Caco-2 (cell line): ENCODE measurements around the gene PLK5. TPM values are rescaled to one million over a fixed set of nuclear protein-coding genes. Genes with fewer than 3 reads are reported as not detected.

Source experiments
- BruUV-seq: library from RNA; stranded (reverse); fragments of 400-500 nt; replicated peaks from 2 replicates; lab custom pipeline; 2021; lab: Mats Ljungman, UMichigan
- CTCF ChIA-PET: fragments of 300-600 bp; sonication (Branson Sonifier 250); formaldehyde crosslinking; loops from one replicate; lab custom pipeline; 2022; ENCODE audit warnings: antibody characterized with exemption; lab: Charles Lee
- POLR2A ChIA-PET: fragments of 300-600 bp; sonication (Branson Sonifier 250); formaldehyde crosslinking; loops from one replicate; lab custom pipeline; 2022; ENCODE audit warnings: antibody characterized with exemption; lab: Charles Lee
- DNase-seq, 2 experiments: peaks; one replicate each; pipeline versions ENCODE4 v3.0.0 to v3.0.0-alpha.2; 2020 to 2022
- H3K27me3 ChIP-seq: replicated peaks from 2 replicates; pipeline ENCODE4 v1.6.0; 2011; ENCODE audit warnings: low read length; ENCODE audit not compliant: control insufficient read depth, insufficient read depth
- H3K36me3 ChIP-seq: 2 replicates; pipeline ENCODE4 v1.5.1; 2011; ENCODE audit warnings: low read length; ENCODE audit not compliant: control insufficient read depth, insufficient read depth
- H3K4me1 ChIP-seq: fragments of 250-450 bp; sonication (Bioruptor Pico); 2 replicates; pipeline ENCODE4 v1.5.1; 2020; ENCODE audit warnings: mild to moderate bottlenecking
- H3K4me3 ChIP-seq: 2 replicates; pipeline ENCODE4 v1.5.1; 2011; ENCODE audit warnings: low read depth, mild to moderate bottlenecking, control low read depth, low read length
- H3K9me3 ChIP-seq: fragments of 250-450 bp; sonication (Bioruptor Pico); 2 replicates; pipeline ENCODE4 v1.5.1; 2020; ENCODE audit warnings: mild to moderate bottlenecking, moderate library complexity
- H3K27ac Mint-ChIP-seq: one replicate; pipeline ENCODE4 v1.8.0; 2022; ENCODE audit warnings: mixed read lengths; ENCODE audit not compliant: unreplicated experiment
- H3K27me3 Mint-ChIP-seq: one replicate; pipeline ENCODE4 v1.8.0; 2022; ENCODE audit warnings: mixed read lengths; ENCODE audit not compliant: insufficient read depth, unreplicated experiment
- H3K36me3 Mint-ChIP-seq: one replicate; pipeline ENCODE4 v1.8.0; 2022; ENCODE audit warnings: mild to moderate bottlenecking, mixed read lengths; ENCODE audit not compliant: insufficient read depth, unreplicated experiment
- H3K4me1 Mint-ChIP-seq: one replicate; pipeline ENCODE4 v1.8.0; 2022; ENCODE audit warnings: low read depth, mixed read lengths; ENCODE audit not compliant: unreplicated experiment
- H3K4me3 Mint-ChIP-seq: one replicate; pipeline ENCODE4 v1.8.0; 2022; ENCODE audit warnings: mild to moderate bottlenecking, moderate library complexity, mixed read lengths; ENCODE audit not compliant: unreplicated experiment
- H3K9me3 Mint-ChIP-seq: one replicate; pipeline ENCODE4 v1.8.0; 2022; ENCODE audit warnings: mixed read lengths; ENCODE audit not compliant: unreplicated experiment
- intact Hi-C: fragments of 100-400 bp; cut with micrococcal nuclease; formaldehyde crosslinking; loops from one replicate; pipeline ENCODE4 v1.10.0; 2022; ENCODE audit not compliant: unreplicated experiment
- total RNA-seq: library from RNA; stranded (reverse); gene quantifications from 2 replicates; pipeline ENCODE4 v1.2.3, GENCODE V29; 2022
- TF ChIP-seq, protein P1 (sequence below), 2 experiments: fragments of 200-600 bp in 1 of 2; IDR thresholded peaks; 1 replicate in 1 of 2; 2 replicates in 1 of 2; pipeline versions ENCODE4 v1.5.1 to v1.8.0; 2011 to 2022; ENCODE audit warnings: antibody characterized with exemption in 1 of 2, control low read depth in 1 of 2, inconsistent platforms in 1 of 2, low read depth in 1 of 2, low read length in 1 of 2, mild to moderate bottlenecking in 1 of 2, moderate library complexity in 1 of 2; ENCODE audit not compliant: insufficient read depth in 1 of 2, severe bottlenecking in 1 of 2, unreplicated experiment in 1 of 2

PLK5 gene
- total RNA-seq, 1 experiment from 2014 or later, result not detected

DNA sequence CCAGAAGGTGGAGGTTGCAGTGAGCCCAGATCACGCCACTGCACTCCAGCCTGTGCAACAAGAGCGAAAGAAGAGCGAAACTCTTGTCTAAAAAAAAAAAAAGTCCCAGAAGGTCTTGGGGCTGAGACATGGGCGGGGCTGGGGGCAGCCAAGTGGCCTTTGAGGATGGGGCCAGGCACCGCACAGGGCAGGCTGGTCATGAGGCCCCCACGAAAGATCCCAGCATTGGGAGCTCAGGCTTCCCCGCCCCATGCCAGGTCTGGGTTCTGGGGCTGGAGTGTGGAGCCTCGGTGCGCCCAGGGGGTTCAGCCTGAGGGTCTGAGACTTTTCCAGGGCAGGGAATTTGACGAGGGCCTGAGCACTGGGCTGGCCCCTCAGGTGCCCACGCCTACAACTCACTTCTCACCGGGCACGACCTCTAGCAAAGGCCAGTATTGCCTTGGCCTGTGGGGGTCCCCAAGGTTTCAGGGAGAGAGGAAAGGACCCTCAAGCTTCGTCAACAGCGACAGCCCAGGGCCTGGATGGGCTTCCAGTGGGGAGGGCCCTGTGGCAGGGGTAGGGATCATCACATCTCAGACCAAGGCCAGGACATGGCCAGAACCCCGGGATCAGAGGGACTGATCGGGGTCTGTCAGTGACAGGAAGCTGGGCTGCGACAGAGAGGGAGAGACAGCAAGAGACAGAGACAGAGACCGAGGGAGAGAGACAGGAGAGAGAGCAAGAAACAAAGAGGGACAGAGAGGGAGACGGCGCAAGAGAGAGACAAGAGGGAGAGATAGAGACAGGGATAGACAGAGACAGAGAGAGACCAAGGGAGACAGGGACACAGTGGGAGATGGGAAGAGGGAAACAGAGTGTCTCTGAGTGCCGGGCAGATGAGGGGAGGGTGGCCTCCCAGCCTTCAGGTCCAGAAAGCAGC, 51.7 kb downstream of the PLK5 start:
- H3K9me3 Mint-ChIP-seq, result no peaks in the 10 kb centered on the region
- ChIA-PET CTCF (interaction anchor here (0.5 kb wide), 1 partner anchor 462 kb away, joined by 3 read pairs; no protein-coding TSS in a partner anchor), POLR2A (no interaction called here)
- BruUV-seq, result no TSS peak
- peaks cover 2% of the 10 kb centered on the region for H3K4me1 Mint-ChIP-seq
- H3K9me3 ChIP-seq, result no peaks in the 10 kb centered on the region
- H3K36me3 Mint-ChIP-seq, result peaks cover 26% of the 10 kb centered on the region
- DNase-seq, result no peak
- no peak overlapping the region for H3K4me3 Mint-ChIP-seq
- H3K4me1 ChIP-seq, result no peaks in the 10 kb centered on the region
- intact Hi-C loops, result no loop called here
- H3K4me3 ChIP-seq, result no peak overlapping the region
- TF ChIP-seq, protein P1, sequence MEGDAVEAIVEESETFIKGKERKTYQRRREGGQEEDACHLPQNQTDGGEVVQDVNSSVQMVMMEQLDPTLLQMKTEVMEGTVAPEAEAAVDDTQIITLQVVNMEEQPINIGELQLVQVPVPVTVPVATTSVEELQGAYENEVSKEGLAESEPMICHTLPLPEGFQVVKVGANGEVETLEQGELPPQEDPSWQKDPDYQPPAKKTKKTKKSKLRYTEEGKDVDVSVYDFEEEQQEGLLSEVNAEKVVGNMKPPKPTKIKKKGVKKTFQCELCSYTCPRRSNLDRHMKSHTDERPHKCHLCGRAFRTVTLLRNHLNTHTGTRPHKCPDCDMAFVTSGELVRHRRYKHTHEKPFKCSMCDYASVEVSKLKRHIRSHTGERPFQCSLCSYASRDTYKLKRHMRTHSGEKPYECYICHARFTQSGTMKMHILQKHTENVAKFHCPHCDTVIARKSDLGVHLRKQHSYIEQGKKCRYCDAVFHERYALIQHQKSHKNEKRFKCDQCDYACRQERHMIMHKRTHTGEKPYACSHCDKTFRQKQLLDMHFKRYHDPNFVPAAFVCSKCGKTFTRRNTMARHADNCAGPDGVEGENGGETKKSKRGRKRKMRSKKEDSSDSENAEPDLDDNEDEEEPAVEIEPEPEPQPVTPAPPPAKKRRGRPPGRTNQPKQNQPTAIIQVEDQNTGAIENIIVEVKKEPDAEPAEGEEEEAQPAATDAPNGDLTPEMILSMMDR (IDR thresholded peaks at IDR 0.05; ENCODE audit: insufficient read depth in 1 of 2, low read depth in 1 of 2, low read length in 1 of 2, severe bottlenecking in 1 of 2, unreplicated experiment in 1 of 2), result no peak
- H3K27me3 ChIP-seq, result no peaks in the 10 kb centered on the region
- no peaks in the 10 kb centered on the region for H3K36me3 ChIP-seq
- H3K27me3 Mint-ChIP-seq, result no peaks in the 10 kb centered on the region
- H3K27ac Mint-ChIP-seq, result no peak overlapping the region

DNA sequence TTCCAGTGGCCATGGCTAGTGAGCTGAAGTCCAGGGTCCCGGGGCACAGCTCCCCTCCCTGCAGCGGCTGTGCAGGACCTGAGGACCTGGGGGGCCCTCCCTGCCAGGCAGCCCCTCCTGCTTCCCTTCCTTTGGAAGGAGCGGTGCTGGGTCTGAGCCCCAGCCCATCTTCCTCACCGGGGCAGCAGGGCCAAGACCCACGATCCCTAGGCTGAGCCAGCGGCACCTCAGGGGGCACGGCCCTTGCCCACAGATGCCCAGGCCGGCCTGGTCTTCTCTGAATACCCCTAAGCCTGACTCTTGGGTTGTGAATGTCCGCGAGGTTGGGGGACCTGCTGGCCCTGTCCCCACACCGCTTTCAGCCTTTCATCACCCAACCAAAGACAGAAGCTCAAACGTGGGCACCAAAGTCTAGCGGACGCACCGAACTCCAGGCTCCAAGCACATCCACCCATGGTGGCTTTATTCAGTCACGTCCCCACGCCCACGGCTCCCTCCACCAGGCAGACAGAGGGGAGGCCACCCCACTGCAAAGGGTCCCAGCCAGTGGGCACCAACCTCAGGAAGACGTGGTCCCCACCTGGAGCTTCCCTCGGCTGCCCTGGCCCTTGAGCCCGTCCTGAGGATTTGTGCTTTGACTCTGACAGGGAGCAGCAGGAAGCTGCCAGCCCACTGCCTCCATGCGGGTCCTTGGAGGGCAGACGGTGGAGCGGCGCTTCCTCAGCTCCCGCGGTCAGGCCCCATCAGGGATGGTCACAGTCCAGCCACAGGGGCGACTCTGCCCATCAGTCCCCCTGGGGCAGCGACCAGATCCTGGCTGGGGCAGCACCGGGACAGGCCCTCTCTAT, 52.6 kb downstream of the PLK5 start:
- no peaks in the 10 kb centered on the region for H3K27me3 ChIP-seq
- TF ChIP-seq, protein P1 (IDR thresholded peaks at IDR 0.05; ENCODE audit: insufficient read depth in 1 of 2, low read depth in 1 of 2, low read length in 1 of 2, severe bottlenecking in 1 of 2, unreplicated experiment in 1 of 2), result no peak
- Mint-ChIP-seq H3K4me3 (no peak overlapping the region), H3K9me3 (no peaks in the 10 kb centered on the region), H3K27ac (no peak overlapping the region), H3K27me3 (no peaks in the 10 kb centered on the region), H3K4me1 (no peaks in the 10 kb centered on the region), H3K36me3 (peaks cover 33% of the 10 kb centered on the region)
- TSS peak; percentile 31 for BruUV-seq
- no peaks in the 10 kb centered on the region for H3K4me1 ChIP-seq
- no peak for DNase-seq
- H3K36me3 ChIP-seq, result no peaks in the 10 kb centered on the region
- ChIA-PET CTCF (interaction anchor here (0.5 kb wide), 1 partner anchor 463 kb away, joined by 3 read pairs; no protein-coding TSS in a partner anchor), POLR2A (no interaction called here)
- intact Hi-C loops, result no loop called here
- H3K4me3 ChIP-seq, result no peak overlapping the region
- H3K9me3 ChIP-seq, result no peaks in the 10 kb centered on the region
